Smooth muscle cell (in vitro differentiated cells): ENCODE results near the gene FAM187B. TPM values are rescaled to one million over a fixed set of nuclear protein-coding genes. Genes with fewer than 3 reads are reported as not detected.

Source experiments
- DNase-seq: peaks from one replicate; lab custom pipeline; 2025; ENCODE audit not compliant: unreplicated experiment; lab: John Stamatoyannopoulos, UW
- H2AFZ ChIP-seq: fragments of 200-600 bp; sonication (generic); 2 replicates; pipeline ENCODE4 v1.6.0; 2016; ENCODE audit warnings: antibody characterized with exemption, low read depth, mild to moderate bottlenecking
- H3F3A ChIP-seq: fragments of 200-600 bp; sonication (generic); 2 replicates; pipeline ENCODE4 v1.6.0; 2017; ENCODE audit warnings: antibody characterized with exemption, low read depth
- H3K27ac ChIP-seq: fragments of 200-600 bp; sonication (generic); 2 replicates; pipeline ENCODE4 v1.5.1; 2016; ENCODE audit warnings: low read depth, mild to moderate bottlenecking
- H3K27me3 ChIP-seq: fragments of 200-600 bp; sonication (generic); 2 replicates; pipeline ENCODE4 v1.6.1; 2016; ENCODE audit warnings: low read depth, mild to moderate bottlenecking
- H3K36me3 ChIP-seq: fragments of 200-600 bp; sonication (generic); 2 replicates; pipeline ENCODE4 v1.5.1; 2016; ENCODE audit warnings: low read depth
- H3K4me1 ChIP-seq: fragments of 200-600 bp; sonication (generic); 2 replicates; pipeline ENCODE4 v1.5.1; 2016; ENCODE audit warnings: low read depth
- H3K4me2 ChIP-seq: fragments of 200-600 bp; sonication (generic); 2 replicates; pipeline ENCODE4 v1.6.0; 2016; ENCODE audit warnings: mild to moderate bottlenecking
- H3K4me3 ChIP-seq: fragments of 200-600 bp; sonication (generic); 2 replicates; pipeline ENCODE4 v1.5.1; 2016; ENCODE audit warnings: mild to moderate bottlenecking
- H3K79me2 ChIP-seq: fragments of 200-600 bp; sonication (generic); 2 replicates; pipeline ENCODE4 v1.6.0; 2016; ENCODE audit warnings: low read depth, mild to moderate bottlenecking
- H3K9ac ChIP-seq: fragments of 200-600 bp; sonication (generic); 2 replicates; pipeline ENCODE4 v1.6.0; 2016; ENCODE audit warnings: low read depth
- H3K9me3 ChIP-seq: fragments of 200-600 bp; sonication (generic); replicated peaks from 2 replicates; pipeline ENCODE4 v1.5.1; 2016; ENCODE audit warnings: low read depth
- H4K20me1 ChIP-seq: fragments of 200-600 bp; sonication (generic); 2 replicates; pipeline ENCODE4 v1.6.0; 2016; ENCODE audit warnings: low read depth
- WGBS: methylation state at CpG from one replicate; pipeline ENCODE4 v1.1.7; 2016; ENCODE audit warnings: low lambda C conversion rate; 5-methylcytosine and 5-hydroxymethylcytosine counted together
- polyA plus RNA-seq: library from polyadenylated mRNA; unstranded; fragments of >200 nt; fragmentation: Nextera tagmentation; extraction: Ambion mirVana; gene quantifications from 2 replicates; pipeline ENCODE4 v1.2.1, GENCODE V29; 2016
- total RNA-seq: library from RNA; depleted of rRNA; stranded (reverse); fragments of >200 nt; gene quantifications from 2 replicates; pipeline ENCODE4 v1.2.3, GENCODE V29; 2014
- TF ChIP-seq, protein P1 (sequence below): fragments of 200-600 bp; sonication (generic); IDR thresholded peaks from 2 replicates; pipeline ENCODE4 v1.5.1; 2017; ENCODE audit warnings: borderline replicate concordance, mild to moderate bottlenecking, antibody characterized with exemption; ENCODE audit not compliant: insufficient read depth, poor library complexity, severe bottlenecking

FAM187B gene
- total and polyA plus RNA-seq, 2 experiments from 2014 or later, result not detected

DNA sequence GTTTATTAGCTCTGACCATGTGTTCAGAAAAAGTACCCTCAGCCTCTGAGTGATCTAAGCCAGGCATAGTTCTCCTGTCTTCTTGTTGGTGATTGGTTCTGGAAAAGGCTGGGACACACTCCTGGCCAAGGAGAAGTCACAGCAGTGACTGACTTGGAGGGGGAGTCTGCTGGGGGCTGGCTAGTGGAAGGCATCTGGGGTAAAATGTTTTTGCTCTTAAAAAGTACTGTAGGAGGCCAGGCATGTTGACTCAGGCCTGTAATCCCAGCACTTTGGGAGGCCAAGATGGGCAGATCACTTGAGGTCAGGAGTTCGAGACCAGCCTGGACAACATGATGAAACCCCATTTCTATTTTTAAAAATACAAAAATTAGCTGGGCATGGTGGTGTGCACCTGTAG, 21.7 kb downstream of the FAM187B start:
- no peak overlapping the region for H2AFZ ChIP-seq
- 94% methylated on average over 1 of the region's 1 CpG for WGBS
- DNase-seq, result no peak
- H3K4me2 ChIP-seq, result no peak overlapping the region
- H3K4me3 ChIP-seq, result no peak overlapping the region
- no peaks in the 10 kb centered on the region for H3K36me3 ChIP-seq
- H4K20me1 ChIP-seq, result no peaks in the 10 kb centered on the region
- H3K79me2 ChIP-seq, result no peaks in the 10 kb centered on the region
- H3K9ac ChIP-seq, result no peak overlapping the region
- no peaks in the 10 kb centered on the region for H3K9me3 ChIP-seq
- no peaks in the 10 kb centered on the region for H3F3A ChIP-seq
- no peak overlapping the region for H3K27ac ChIP-seq
- H3K27me3 ChIP-seq, result no peaks in the 10 kb centered on the region
- TF ChIP-seq, protein P1, sequence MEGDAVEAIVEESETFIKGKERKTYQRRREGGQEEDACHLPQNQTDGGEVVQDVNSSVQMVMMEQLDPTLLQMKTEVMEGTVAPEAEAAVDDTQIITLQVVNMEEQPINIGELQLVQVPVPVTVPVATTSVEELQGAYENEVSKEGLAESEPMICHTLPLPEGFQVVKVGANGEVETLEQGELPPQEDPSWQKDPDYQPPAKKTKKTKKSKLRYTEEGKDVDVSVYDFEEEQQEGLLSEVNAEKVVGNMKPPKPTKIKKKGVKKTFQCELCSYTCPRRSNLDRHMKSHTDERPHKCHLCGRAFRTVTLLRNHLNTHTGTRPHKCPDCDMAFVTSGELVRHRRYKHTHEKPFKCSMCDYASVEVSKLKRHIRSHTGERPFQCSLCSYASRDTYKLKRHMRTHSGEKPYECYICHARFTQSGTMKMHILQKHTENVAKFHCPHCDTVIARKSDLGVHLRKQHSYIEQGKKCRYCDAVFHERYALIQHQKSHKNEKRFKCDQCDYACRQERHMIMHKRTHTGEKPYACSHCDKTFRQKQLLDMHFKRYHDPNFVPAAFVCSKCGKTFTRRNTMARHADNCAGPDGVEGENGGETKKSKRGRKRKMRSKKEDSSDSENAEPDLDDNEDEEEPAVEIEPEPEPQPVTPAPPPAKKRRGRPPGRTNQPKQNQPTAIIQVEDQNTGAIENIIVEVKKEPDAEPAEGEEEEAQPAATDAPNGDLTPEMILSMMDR, result no peak
- no peaks in the 10 kb centered on the region for H3K4me1 ChIP-seq

DNA sequence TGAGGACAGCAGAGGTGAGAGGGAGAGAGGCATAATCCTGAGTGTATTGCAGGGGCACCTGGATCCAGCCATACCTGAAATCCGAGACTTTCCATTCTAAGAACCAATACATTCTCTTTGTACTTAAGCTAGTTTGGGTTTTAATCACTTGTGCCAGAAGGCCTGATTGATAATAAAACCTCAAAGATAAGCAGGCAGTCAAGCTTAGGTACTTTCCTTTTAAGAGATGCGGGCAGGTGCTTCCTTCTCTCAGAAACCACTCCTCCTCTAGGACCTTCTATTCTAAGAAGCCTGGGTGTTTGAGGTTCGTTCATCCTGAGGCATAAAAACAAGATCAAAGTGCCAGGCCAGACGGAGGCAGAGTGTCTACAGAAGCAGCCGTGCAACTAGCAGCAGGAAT, 22.2 kb downstream of the FAM187B start:
- H3K27ac ChIP-seq, result no peak overlapping the region
- H3K4me1 ChIP-seq, result no peaks in the 10 kb centered on the region
- H3K4me3 ChIP-seq, result no peak overlapping the region
- TF ChIP-seq, protein P1, result no peak
- H3K4me2 ChIP-seq, result no peak overlapping the region
- no peaks in the 10 kb centered on the region for H3K27me3 ChIP-seq
- DNase-seq, result no peak
- H3K79me2 ChIP-seq, result no peaks in the 10 kb centered on the region
- no peak overlapping the region for H3K9ac ChIP-seq
- no peak overlapping the region for H2AFZ ChIP-seq
- no peaks in the 10 kb centered on the region for H3F3A ChIP-seq
- no peaks in the 10 kb centered on the region for H3K9me3 ChIP-seq
- H4K20me1 ChIP-seq, result no peaks in the 10 kb centered on the region
- no peaks in the 10 kb centered on the region for H3K36me3 ChIP-seq
- WGBS, result 71% methylated on average over 5 of the region's 5 CpGs

DNA sequence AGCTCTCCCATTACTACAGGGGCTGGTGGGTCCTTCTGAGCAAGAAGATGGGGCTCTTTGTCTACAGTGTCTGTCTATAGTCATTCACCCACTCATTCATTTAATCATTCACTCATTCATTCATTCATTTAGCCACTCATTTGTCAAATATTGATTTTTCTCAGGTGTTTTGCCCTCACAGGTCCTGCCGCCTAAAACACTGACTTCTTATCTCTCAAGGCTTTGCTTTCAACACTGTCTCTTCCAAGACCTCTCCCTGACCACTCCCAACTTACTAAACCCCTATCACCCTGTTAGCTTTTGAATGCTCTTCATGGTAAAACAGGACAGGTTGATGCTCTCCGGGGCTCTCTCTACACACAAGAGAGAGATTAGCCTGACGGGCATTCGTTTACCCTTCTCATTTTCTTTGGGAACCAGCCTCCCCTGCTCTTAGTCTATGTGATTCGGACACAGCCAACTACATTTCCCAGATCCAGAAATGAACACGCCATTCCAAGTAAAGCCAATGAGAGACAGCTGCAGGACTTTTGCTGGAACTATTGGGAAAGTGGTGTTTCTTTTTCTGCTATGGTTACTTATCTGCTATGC, 22.7 kb downstream of the FAM187B start:
- Histone ChIP-seq H4K20me1 (no peaks in the 10 kb centered on the region), H3F3A (no peaks in the 10 kb centered on the region), H3K79me2 (no peaks in the 10 kb centered on the region), H3K4me3 (no peak overlapping the region), H3K4me2 (no peak overlapping the region), H3K27ac (no peak overlapping the region), H3K36me3 (no peaks in the 10 kb centered on the region), H3K27me3 (no peaks in the 10 kb centered on the region), H2AFZ (no peak overlapping the region), H3K4me1 (no peaks in the 10 kb centered on the region), H3K9me3 (no peaks in the 10 kb centered on the region), H3K9ac (no peak overlapping the region)
- TF ChIP-seq, protein P1, result no peak
- WGBS, result 92% methylated on average over 6 of the region's 6 CpGs
- DNase-seq, result no peak
